Thyroid gland (tissue), 4 donors: ENCODE results near the gene KDM5B. TPM values are rescaled to one million over a fixed set of nuclear protein-coding genes. Genes with fewer than 3 reads are reported as not detected.

Source experiments
- DNase-seq, 2 donors: peaks; one replicate each; pipeline ENCODE4 v3.0.0-alpha.2; 2019
- H3K27ac ChIP-seq, 3 donors: fragments of 200-600 bp; sonication (generic); 1 replicate in 2 of 3; 2 replicates in 1 of 3; pipeline ENCODE4 v1.5.1; 2016 to 2019; ENCODE audit warnings: mild to moderate bottlenecking in 1 of 3, moderate library complexity in 1 of 3
- H3K27me3 ChIP-seq: fragments of 200-600 bp; sonication (generic); one replicate; pipeline ENCODE4 v1.5.1; 2019
- H3K36me3 ChIP-seq, 2 donors: fragments of 200-600 bp; sonication (generic); one replicate each; pipeline ENCODE4 v1.5.1; 2016 to 2019
- H3K4me1 ChIP-seq, 2 donors: fragments of 200-600 bp; sonication (generic); one replicate each; pipeline ENCODE4 v1.5.1; 2017 to 2019
- H3K4me3 ChIP-seq, 3 donors: fragments of 200-600 bp; sonication (generic); replicated peaks in 1 of 3; 1 replicate in 2 of 3; 2 replicates in 1 of 3; pipeline ENCODE4 v1.5.1; 2016; ENCODE audit warnings: mild to moderate bottlenecking in 1 of 3
- H3K9me3 ChIP-seq: fragments of 200-600 bp; sonication (generic); one replicate; pipeline ENCODE4 v1.5.1; 2017
- CTCF ChIP-seq, 6 experiments: fragments of 200-600 bp in 3 of 6; fragments of 450-650 bp in 3 of 6; sonication (generic) in 3 of 6; IDR thresholded peaks; one replicate each; pipeline ENCODE4 v1.5.1; 2016 to 2019; ENCODE audit warnings: antibody characterized with exemption in 6 of 6, mild to moderate bottlenecking in 2 of 6, inconsistent platforms in 1 of 6, moderate library complexity in 1 of 6
- POLR2A ChIP-seq, 2 donors: fragments of 450-650 bp; IDR thresholded peaks; one replicate each; pipeline ENCODE4 v1.6.1; 2017; ENCODE audit warnings: antibody characterized with exemption in 2 of 2, mild to moderate bottlenecking in 2 of 2, moderate library complexity in 1 of 2
- WGBS, 2 donors: methylation state at CpG; one replicate each; pipeline ENCODE4 v1.1.5; 2017; 5-methylcytosine and 5-hydroxymethylcytosine counted together
- intact Hi-C: fragments of 100-400 bp; cut with DNase I; formaldehyde crosslinking; loops from one replicate; pipeline ENCODE4 v1.15.1; 2023
- total RNA-seq, 4 donors: library from RNA; depleted of rRNA; stranded (reverse); fragments of >200 nt; gene quantifications; one replicate each; pipeline ENCODE4 v1.2.3, GENCODE V29; 2016

KDM5B gene
- total RNA-seq, 4 donors from 2014 or later, result 53.1 to 78.5 (median 61.2) TPM

- Histone ChIP-seq H3K4me3 (peak overlapping the region; percentile 51 to 63 (median 56)), H3K27me3 (no peaks in the 10 kb centered on the region), H3K27ac (peak overlapping the region; percentile 52 to 69 (median 54)), H3K36me3 (no peaks in the 10 kb centered on the region), H3K9me3 (no peaks in the 10 kb centered on the region), H3K4me1 (peaks cover 14 to 17% of the 10 kb centered on the region in 2 donors)
- no peak for TF ChIP-seq CTCF (IDR thresholded peaks at IDR 0.05)
- DNase-seq, result peak in 1 of 2 donors; percentile 3
- 7 to 10% methylated on average over 13 of the region's 13 CpGs for WGBS, 2 donors
- intact Hi-C loops, result loop anchor here (5.0 kb wide), 1 partner anchor 47 kb away; no protein-coding TSS in a partner anchor
Observed at GRCh38 chr1:202810193-202810614, 2.0 kb upstream of the KDM5B start.

DNA sequence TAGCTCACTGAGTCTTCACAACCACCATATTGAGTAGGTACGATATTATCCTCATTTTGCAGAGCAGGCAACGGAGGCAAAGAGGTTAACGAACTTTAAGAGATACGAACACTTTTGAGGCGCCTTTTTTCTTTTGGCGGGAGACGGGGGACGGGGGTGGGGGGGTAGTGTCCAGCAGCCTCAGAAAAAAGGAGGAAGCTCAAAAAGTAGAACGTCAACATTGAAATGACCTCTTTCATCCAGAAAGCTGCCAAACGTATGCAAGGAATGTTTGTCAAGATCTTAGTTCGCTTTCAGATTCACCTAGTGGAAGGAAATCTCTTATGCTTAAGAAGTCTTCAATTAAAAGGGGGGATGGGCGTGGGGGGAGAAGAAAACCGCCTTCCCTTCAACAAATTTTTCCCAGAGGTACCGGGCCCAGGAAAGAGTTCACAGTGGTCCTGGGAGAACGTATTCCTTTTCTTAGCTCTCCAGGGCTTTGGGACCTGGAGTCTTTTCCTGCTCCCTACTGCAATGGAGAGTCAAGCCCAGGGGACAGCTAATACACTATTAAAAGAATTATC, 1.5 kb upstream of the KDM5B start:
- no peaks in the 10 kb centered on the region for H3K27me3 ChIP-seq
- H3K36me3 ChIP-seq, result no peaks in the 10 kb centered on the region
- no peak for DNase-seq
- 58 to 60% methylated on average over 15 of the region's 15 CpGs for WGBS, 2 donors
- no peak overlapping the region for H3K4me3 ChIP-seq
- H3K27ac ChIP-seq, result no peak overlapping the region
- intact Hi-C loops, result loop anchor here (5.0 kb wide), 1 partner anchor 48 kb away; no protein-coding TSS in a partner anchor
- TF ChIP-seq POLR2A (IDR thresholded peaks at IDR 0.05) (no peak), CTCF (IDR thresholded peaks at IDR 0.05) (no peak)
- no peaks in the 10 kb centered on the region for H3K9me3 ChIP-seq
- peaks cover 17 to 18% of the 10 kb centered on the region in 2 donors for H3K4me1 ChIP-seq

DNA sequence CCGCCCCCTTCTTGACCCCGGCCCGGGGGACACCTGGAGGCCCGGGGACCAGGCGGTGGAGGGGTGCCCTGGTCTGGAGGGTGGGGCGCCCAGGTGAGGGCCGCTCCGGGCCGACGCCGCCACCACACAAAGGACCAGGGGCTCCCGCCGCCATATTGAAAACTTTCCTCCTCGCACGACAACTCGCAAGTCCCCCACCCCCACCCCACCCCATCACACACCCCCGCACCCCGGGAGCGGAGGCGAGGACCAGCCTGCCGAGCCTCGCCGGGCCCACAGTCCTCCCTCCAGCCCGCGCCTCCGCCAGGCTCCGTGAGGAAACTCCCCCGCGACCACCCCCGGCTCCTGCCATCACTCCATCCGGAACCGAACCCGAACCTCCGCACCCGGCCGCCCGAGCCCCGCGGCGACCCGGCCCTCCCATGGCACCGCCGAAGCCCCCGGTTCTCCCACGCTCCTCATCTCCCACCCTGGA, 733 bp downstream of the KDM5B start:
- Histone ChIP-seq H3K4me1 (peaks cover 23 to 25% of the 10 kb centered on the region in 2 donors), H3K27ac (peak overlapping the region; percentile 50 to 85 (median 84)), H3K9me3 (no peaks in the 10 kb centered on the region), H3K27me3 (no peaks in the 10 kb centered on the region), H3K36me3 (no peaks in the 10 kb centered on the region), H3K4me3 (peak overlapping the region; percentile 89 to 99 (median 95))
- intact Hi-C loops, result no loop called here
- DNase-seq, result peak; percentile 21 to 31
- WGBS, 2 donors, result 1% methylated on average over 27 of the region's 45 CpGs; no CpG with 5 or more reads in 1 of the 2 donors
- TF ChIP-seq CTCF (IDR thresholded peaks at IDR 0.05) (no peak), POLR2A (IDR thresholded peaks at IDR 0.05) (no peak)

GRCh38 chr1:202806845-202807450, 1.3 kb downstream of the KDM5B start:
- no peaks in the 10 kb centered on the region for H3K27me3 ChIP-seq
- intact Hi-C loops, result no loop called here
- TF ChIP-seq POLR2A (IDR thresholded peaks at IDR 0.05), result no peak
- no peak for TF ChIP-seq CTCF (IDR thresholded peaks at IDR 0.05)
- peak; percentile 33 to 38 for DNase-seq
- peak overlapping the region; percentile 72 to 99 (median 89) for H3K4me3 ChIP-seq
- no peaks in the 10 kb centered on the region for H3K9me3 ChIP-seq
- WGBS, 2 donors, result 0 to 1% methylated on average over 21 of the region's 51 CpGs
- H3K27ac ChIP-seq, result peak overlapping the region; percentile 50 to 85 (median 84)
- no peaks in the 10 kb centered on the region for H3K36me3 ChIP-seq
- peaks cover 23 to 25% of the 10 kb centered on the region in 2 donors for H3K4me1 ChIP-seq
